Stimulated activated CD4-positive, alpha-beta T cell treated with anti-CD3 and anti-CD28 coated beads, Interleukin-2, amount 100 ng/mL, for 48 hours (primary cell): Measurements from ENCODE around the gene TEX264.
A peak's percentile ranks its signal among the peaks of the same experiment; 100 is the strongest.

Experiments
- DNase-seq, 2 donors: peaks; one replicate each; pipeline ENCODE4 v3.0.0-alpha.2; 2020

The TEX264 gene

DNA sequence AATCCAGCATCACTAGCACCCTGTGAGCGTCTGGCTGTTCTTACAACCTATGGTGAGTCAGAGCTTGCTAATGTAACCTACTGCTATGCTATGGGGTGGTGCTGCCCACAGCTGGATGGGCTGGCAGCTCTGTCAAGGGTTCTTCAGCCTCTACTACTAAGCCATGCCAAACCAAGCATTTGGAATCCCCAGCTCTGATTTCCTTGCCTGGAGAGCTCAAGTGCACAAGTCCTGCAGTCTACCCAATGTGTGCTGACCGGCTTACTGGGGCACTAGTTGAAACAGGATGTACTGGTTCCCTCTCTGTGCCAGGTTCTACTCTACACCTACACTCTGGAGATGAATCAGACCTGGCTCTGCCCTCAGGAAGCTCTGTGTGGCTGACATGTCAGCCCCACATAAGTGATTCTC, 4.2 kb downstream of the TEX264 start:
- no peak for DNase-seq

DNA sequence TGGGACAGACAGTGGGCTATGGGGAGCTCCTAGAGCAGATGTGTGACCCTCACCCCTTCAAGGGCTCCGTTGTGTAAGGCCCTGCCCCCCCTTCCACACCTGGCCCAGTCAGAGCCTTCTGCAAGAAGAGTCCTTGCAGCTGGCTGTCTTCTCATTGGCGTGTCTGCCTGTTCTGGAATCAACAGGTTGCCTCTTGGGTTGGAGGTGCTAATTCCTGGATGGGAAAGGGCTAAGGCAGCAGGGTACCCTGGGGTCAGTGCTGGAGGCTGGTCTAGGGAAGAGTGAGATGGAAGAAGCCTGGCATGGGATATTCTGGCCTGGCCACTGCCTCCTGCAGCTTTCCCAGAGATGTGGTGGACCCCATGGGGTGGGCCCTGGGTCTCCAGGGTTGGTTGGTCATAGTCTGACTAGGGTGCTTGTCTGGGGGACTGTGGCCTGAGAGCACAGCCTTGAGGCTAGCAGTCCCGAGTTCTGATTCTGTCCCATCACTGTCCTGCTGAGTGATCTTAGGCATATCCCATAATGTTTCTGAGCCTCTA, 5.1 kb downstream of the TEX264 start:
- DNase-seq, result no peak

DNA sequence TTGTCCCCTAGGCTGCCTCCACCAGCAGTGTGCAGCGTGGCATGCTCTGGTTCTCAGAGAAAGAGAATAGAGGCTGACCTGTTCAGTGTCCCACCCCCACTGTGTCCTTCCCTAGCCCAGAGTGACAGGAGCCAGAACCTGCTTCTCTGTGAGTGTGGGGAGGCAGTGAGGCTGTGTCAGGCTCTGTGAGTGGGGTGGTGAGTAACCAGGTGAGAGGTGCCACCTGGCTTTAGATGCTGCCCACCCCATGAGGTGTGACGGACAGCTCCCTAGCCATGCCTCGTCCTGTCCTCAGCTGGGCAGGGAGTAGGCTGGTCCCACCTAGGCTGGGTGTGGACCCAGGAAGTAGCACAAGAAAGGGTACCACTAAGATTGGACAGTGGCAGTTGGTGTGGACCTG, 6.3 kb downstream of the TEX264 start:
- no peak for DNase-seq

DNA sequence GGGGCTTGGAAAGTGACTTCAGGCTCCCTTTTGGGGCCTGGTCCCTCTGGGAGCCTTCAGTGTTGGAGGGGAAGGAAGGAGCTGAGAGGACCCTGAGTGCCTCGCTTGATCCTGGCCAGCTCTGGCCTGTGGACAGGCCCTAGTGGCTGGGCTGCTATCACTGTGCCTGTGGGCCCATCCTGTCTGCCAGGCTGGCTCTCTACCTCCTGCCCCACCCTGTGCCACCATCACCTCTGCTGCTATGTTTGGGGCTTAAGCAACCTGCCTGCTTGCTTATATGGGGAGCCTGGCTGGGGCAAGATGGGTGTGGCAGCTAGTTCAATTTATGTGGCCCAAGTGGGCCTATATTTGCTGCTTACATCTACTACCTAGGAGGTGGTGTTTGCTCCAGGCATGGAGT, 7.1 kb downstream of the TEX264 start:
- no peak for DNase-seq

DNA sequence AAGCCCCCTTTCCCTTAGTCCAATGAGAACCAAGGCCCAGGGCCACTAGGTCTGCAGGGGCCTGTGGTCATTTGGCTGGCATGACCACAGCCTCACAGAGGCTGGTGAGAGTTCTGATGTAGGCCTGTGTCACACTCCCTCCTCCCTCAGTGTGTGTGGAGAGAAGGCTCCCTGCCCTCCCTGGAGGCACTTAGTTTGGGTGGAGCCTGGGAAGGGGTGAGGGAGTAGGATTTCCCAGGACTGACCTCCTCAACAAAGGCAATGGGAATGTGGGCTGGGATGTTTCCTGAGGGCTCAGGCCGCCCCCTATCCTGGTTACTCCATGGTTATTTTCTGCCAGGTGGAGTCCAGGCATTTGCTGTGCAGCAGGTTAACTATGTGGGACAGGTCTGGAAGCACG, 7.6 kb downstream of the TEX264 start:
- DNase-seq, result no peak

DNA sequence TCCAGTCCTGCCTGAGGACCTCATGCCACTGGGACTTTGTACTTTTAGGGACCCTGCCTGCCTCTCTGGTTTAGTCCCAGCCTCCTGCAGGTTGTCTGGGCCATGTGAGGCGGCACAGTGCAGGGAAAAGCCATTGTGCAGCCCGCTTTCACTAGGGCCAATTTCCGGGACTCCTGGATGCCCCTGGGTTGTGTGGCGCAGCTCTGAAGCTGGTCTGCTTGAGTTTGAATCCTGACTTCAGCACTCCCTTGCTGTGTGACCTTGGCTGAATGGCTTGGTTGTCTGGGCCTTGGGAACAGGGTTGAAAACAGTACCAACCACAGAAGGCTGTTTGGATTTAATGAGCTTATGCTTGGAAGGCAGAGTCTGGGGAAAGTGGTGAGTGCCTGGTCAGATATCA, 8.3 kb downstream of the TEX264 start:
- no peak for DNase-seq

DNA sequence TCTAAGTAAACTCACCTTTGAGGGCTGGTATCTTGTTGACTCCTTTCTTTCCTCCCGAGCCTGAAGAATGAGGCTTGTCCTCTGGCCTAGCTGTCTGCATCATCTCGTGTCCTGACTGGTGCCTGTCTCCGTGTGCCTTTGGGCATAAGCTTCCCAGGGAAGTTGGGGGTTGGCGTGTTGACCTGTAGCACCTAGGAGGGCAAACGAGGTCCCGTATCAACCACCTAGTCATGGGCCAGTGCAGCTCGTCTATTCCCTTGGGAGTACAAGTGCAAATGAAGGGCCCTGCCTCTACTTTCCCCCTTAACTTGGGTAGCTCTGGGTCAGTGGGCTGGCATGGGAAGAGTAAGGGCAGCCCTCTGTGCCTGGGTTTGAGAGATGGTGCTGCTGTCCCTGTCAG, 8.7 kb downstream of the TEX264 start:
- no peak for DNase-seq

DNA sequence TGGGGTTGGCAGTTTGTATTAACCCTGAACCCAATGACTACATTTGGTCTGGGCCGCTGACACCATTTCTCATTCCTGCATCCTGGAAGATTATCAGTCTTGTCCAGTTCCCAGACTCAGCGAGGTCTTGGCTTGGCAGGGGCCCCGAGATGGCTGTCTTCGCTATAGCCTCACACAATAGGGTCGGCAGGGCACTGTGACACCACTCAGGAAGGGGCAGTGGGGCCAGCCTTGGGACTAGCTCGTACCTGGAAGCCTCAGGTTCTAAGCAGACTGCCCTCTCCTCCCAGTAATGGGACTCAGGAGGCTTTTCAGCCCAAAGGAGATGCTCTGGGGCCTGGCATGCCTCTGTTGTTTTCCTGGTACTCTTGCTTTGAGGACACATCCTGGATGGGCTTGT, 9.1 kb downstream of the TEX264 start:
- no peak for DNase-seq

DNA sequence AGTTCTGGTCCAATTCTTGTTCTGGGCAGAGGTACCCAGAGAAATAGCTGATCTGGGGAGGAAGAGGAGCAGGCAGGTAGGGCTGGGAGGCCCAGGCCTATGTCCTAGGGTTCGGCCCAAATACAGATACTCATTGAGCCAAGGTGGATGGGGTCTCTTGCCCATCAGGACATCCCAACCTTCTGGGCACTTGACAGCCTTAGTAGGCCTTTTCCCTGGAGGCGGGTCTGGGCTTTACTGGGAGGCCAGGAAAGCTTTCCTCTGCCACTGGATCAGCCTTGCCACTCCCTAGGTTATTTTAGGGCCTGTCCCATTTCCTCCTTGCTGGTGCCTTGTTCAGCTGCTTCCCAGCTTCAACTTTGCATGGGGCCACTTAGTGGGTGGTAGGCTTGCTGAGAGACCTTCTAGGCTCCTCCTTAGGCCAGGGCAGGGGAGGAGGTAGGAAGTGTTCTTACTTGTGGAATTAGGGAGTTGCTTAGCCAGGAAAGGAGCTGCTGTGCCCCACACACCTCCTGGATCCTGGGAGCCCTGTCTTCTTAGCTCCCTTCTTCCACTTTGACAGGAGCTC, 9.7 kb downstream of the TEX264 start:
- no peak for DNase-seq

DNA sequence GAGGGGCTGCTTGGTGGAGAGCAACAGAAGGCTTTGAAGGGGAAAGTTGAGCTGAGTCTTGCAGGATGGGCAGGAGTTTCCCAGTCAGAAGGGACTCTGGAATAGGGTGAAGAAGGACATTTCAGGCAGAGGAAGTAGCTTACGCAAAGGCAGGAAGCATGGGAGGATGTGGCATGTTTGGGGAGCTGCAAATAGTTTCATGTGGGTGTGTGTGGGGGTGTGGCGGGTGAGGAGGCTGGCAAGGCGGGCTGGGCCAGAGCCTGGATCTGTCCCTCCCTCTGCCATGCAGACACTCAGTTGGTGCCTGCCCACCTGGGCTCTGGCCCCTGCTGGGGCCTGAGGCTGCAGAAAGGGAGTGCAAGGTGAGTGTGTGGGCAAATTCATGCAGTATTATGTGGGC, 10.4 kb downstream of the TEX264 start:
- no peak for DNase-seq

DNA sequence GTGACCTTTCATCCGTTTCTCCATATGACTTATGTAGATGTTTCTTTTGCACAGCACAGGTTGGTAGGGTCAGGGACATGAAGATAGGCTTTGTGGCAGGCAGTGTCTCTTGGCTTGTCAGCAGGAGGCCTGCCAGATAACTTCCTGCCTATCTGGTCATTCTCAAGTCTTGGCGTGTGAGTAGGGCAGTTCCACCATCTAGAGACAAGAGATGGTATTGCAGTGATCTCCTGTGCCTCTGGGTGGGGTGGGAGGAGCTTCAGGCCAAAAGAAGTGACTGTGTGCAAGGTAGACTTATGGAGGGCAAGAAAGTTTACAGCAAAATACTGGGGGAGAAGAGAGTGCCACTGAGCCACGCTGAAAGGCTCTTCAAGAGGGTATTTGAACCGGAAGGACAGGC, 11.0 kb downstream of the TEX264 start:
- DNase-seq, result peak; percentile 53 to 58

DNA sequence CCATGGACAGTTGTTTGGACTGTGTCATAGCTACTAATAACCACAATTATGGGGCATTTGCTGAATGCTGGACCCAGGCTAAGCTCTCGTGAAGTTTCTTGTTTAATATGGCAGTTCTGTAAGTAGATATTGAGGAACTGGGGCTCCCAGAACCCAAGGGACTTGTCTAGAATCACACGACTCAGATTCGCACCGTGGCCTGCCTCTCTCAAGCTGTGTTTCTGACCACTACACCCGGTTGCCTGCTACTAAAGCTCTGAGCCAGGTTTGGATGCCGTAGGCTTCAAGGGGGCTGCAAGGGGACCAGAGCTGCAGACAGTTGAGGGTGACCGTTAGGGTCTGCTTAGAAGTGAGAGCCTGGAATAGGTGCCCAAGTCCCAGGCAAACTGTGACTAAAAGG, 11.5 kb downstream of the TEX264 start:
- DNase-seq, result no peak

DNA sequence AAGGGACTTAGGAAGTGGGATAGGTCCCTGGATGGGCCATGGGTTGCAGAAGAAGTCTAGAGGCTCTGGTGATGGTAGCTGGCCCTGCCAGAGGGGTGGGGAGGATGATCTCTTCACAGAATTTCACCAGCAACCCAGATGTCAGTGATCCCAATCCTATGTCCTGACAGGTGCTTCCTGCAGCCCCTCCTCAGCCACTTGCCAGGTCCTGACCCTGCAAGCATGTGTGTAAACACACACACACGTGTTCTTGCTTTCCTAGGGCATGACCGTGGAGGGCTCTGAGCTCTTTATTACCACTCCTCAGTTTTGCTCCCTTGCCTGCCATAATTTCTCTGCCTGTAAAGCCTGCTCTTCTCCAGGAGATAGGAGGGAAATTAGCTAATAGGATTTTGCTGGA, 12.5 kb downstream of the TEX264 start:
- no peak for DNase-seq

DNA sequence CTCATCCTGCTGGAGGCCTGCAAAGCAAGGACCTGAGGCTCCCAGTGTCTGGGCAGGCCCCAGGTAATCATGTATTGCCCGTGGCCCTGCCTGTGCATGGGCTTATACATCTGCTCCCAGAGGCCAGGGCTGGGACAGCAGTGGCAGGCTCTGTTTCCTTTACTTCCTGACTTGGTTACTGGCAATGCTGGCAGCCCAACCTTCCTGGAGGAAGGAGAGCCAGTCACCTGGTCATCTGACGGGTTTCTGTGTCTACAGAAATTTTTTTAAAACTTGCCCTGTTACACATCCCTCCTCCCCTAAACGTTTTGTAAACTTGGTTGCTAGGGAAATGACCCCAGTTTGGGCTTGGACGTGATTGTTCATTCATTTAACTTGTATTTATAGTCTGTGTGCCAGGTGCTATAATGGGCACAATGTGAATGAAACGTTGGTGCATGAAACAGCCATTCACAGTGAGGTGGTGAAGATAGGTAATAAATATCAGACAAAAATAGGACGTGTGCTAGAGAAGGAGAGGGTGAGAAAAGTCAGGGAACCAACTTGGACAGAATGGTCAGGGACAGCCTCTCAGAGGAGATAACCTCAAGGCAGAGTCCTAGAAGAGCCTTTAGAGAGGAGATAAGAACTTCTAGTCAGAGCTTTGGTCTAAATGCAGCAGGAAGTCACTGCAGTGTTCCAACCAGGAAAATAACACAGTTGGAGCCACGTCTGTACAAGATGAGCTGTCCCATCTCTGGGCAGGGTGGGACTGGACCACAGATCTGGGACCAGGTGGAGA, 14.1 kb downstream of the TEX264 start:
- DNase-seq, result no peak

DNA sequence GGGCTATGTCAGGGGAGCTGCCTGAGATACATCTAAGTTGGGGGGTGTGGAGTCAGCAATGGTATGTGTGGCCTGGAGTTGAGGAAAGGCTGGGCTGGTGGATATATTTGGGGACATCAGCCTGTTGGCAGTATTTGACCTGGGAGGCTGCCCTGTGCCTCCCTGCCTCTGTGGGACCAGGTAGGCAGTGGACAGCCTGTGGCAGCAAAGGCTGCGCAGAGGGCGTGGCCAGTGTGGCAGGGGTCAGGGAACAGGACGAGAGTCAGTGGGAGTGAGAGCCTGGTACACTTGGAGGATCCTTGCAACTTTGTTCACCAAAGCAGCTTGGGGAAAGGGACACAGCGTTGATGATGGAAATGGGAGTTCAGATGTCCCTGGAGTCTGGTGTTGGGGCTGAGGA, 15.0 kb downstream of the TEX264 start:
- DNase-seq, result no peak

DNA sequence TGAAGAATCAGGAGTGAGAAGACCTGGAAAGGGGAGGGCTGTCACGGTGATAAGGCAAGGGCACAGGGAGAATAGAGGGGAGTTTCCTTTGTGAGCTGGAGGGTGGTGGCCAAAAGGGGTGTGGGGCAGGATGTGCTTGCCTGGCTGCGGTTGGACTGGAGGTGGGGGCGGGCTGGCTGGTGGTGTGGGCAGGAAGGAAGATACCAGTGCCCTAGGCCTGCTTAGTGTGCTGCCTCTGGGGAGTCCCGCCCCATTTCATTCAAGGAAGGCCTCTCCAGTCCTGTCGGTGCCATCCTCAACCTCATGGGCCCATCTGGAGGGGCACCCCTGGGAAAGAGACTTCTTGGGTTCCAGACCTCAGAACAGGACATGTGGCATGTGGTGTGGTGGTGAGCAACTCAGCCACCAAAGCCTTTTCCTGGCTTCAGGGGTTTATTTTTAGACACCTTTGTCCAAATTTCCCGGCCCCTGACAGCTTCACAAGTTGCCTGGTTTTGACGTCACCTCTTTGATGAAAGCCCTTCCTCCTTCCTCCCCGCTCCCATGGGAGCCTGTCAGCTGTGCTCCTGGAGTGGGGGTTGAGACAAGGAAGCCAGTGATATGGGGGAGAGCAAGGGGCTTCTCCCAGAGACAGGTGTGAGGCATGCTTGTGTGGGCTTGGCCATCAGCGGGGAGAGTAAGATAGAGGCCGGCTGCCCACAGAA, 15.6 kb downstream of the TEX264 start:
- DNase-seq, result peak; percentile 60 to 66

DNA sequence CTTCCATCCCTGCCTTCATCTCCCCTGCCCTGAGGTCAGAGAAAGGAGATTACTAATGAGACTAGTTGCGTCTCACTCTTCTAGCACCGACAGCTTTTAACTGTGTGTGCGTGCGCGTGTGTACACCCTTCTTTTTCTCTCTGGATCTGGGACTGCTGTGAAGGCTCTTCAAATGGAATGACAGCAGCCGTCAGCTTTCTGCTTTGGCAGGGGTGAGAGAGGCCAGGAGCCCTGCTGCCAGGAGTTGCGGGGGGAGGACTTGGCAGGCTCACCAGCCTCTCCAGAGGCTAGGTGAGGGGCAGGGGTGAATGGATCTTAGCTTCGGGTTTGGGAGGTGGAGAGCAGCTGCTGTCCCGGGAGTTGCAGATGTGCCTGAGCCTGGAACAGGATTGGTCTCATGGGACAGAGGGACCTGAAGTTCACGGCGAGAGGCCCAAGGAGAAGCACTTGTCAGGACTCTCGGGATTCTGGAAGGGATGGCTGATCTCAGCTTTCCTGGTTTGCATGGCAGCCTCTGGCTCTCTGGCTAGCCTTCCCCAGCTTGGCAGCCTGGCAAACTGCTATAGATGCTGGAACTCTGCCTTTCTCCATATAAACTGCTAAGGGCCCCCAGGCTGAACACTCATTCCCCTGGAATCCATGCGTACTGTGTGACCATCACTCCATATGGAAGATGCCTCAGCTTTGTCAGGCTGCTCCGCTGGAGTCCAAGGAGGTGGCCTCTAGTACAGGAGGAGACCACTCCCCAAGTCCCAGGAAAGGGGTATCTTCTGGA, 16.6 kb downstream of the TEX264 start:
- no peak for DNase-seq

DNA sequence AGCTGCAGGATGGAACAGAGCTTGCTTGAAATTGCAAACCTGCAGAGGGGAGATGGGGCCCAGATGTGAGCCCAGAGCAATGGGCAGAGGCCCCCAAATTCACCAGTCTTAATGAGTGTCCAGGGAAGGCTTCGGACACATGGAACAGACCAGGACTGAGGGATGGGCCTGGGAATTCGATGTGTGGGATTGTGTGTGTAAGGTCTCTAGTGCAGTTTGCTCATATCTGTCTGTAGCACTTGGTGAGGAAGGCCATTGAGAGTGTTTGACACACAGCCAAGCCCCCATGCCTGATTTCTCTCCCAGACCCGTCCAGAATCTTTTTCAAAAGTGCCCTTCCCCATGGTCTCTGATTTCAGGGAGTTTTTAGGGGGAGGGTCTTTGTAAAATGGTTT, 17.2 kb downstream of the TEX264 start:
- DNase-seq, result no peak

DNA sequence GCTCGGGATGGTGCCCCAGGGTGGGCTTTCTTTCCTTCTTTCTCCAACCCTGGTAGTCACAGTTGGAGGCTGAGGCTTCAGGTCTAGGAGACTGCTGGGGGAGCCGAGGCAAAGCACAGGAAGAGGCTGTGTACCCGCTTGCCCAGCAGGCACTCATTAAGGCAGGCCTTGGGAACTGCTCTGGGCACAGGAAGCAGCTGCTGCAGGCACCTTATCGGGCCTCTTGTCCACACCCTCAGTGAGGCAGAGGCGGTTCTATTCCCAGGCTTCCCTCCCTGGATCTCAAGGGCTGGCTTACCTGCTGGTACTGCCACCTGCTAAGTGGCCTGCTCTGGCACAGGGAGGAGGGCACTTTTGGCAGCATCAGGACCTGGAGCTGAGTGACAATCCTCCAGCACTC, 20.0 kb downstream of the TEX264 start:
- no peak for DNase-seq

DNA sequence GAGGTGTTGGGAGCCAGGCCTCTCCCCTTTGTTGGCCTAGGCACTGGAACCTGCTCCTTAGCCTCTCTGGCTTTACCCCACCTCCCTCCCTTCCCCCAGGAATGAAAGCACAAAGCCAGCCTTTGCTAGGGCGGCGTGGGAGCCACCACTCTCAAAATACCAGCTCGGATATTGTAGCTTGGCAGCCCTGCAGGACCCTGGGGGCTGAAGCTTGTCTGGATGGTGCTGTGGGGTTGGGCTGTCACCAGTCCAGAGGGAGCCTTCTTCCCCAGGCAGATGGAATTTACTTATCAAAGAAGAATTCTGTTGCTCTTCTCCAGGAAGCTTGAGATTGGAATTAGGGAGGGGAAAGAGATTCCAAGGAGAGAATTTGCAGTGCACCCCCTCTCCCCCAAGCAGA, 20.9 kb downstream of the TEX264 start:
- no peak for DNase-seq

DNA sequence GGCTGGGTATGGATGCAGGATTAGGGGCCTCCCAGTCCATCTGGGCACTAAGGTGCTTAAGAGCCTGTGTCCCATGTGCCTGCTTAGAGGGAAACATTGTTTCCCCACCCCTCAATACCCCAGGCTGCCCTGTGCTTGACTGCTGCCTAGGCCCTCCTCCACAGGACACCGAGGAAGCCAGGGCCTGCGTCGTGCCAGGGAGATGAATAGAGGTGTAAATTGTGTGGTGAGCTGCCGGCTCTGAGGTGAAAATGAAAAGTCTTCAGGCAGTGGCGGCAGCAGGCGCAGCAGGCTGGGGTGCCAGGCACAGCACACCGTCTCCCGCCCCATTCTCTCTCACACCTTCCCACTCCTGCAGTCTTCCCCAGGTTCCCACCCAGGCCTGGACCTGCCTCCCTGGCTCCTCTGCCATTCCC, 21.9 kb downstream of the TEX264 start:
- DNase-seq, result no peak

DNA sequence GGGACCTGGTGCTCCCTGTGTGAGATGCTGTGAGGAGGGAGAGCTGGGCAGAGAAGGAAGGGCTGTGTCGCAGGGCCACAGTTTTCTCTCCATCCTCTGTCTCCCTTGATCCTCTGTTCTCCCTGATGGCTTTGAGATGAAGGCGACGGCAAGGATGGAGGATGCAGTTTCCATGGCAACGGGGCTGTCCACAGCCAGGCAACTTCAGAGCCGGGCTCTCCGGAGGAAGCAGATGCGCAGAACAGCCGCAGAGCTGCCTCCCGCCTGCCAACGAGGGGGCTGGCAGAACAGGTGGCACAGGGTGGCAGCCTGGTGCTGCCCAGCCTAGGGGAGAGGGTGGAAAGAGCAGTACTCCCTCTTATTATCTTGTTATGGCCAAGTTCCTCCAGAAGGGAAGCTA, 25.9 kb downstream of the TEX264 start:
- no peak for DNase-seq

DNA sequence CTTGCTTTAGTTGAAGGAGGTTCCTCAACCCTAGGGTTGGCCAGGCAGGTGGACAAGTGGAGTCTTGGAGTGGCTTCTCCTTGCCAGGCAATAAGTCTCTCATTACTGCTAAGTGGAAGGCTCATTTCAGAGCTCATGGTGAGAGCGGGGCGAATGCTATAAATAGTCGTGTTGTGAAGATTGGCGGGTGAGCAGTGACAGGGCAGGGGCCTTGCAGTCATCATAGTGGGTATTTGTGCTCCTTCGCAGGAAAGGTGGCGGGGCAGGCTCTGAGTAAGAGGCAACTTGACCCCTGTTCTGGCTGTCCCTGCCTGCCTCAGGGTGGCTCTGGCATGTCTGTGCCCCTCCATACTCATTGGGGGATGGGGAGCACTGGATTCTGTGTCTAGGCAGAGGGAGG, 27.2 kb downstream of the TEX264 start:
- no peak for DNase-seq
